Posterior cingulate gyrus (tissue), 11 donors: Measurements from ENCODE around the gene ADRA2A.

ENCODE experiments used
- DNase-seq, 10 donors: peaks; one replicate each; pipeline versions ENCODE4 v3.0.0 to v3.0.0-alpha.2; 2020 to 2021; ENCODE audit warnings: mixed read lengths in 3 of 10
- intact Hi-C: fragments of 100-400 bp; cut with DNase I; formaldehyde crosslinking; loops from one replicate; pipeline ENCODE4 v1.15.1; 2023

The ADRA2A gene

GRCh38 chr10:111076682-111077478, at the start of gene ADRA2A:
Gene ADRA2A (plus strand): TSS chr10:111077029. CDS start chr10:111077997, 968 bp downstream.
- peak in 7 of 10 donors; percentile 32 to 92 (median 62) for DNase-seq
- intact Hi-C loops = loop anchor here (1.0 kb wide), 1 partner anchor 1060 kb away; no protein-coding TSS in a partner anchor

GRCh38 chr10:111030042-111030750, 46.6 kb upstream of the ADRA2A start:
- peak in 2 of 10 donors; percentile 41 to 58 for DNase-seq
- intact Hi-C loops = no loop called here

GRCh38 chr10:111034598-111035310, 42.1 kb upstream of the ADRA2A start:
- DNase-seq = no peak
- intact Hi-C loops = no loop called here

GRCh38 chr10:111035542-111035941, 41.3 kb upstream of the ADRA2A start:
- no peak for DNase-seq
- intact Hi-C loops = no loop called here

- no peak for DNase-seq
- intact Hi-C loops = no loop called here
Measured at GRCh38 chr10:111037858-111038257, 39.0 kb upstream of the ADRA2A start.

- DNase-seq = no peak
- intact Hi-C loops = no loop called here
Measured at GRCh38 chr10:111039522-111039921, 37.3 kb upstream of the ADRA2A start.

GRCh38 chr10:111057006-111057405, 19.8 kb upstream of the ADRA2A start:
- no peak for DNase-seq
- intact Hi-C loops = no loop called here

GRCh38 chr10:111063471-111063870, 13.4 kb upstream of the ADRA2A start:
- no peak for DNase-seq
- intact Hi-C loops = no loop called here

- intact Hi-C loops = no loop called here
- no peak for DNase-seq
Measured at GRCh38 chr10:111072232-111072631, 4.6 kb upstream of the ADRA2A start.

- intact Hi-C loops = loop anchor here (1.0 kb wide), 1 partner anchor 1062 kb away; no protein-coding TSS in a partner anchor
- peak in 1 of 10 donors; percentile 66 for DNase-seq
Measured at GRCh38 chr10:111075577-111076185, 1.1 kb upstream of the ADRA2A start.

GRCh38 chr10:111076191-111076681, 593 bp upstream of the ADRA2A start:
- DNase-seq = peak; percentile 59 to 97 (median 72)
- intact Hi-C loops = loop anchor here (1.0 kb wide), 1 partner anchor 1061 kb away; no protein-coding TSS in a partner anchor

GRCh38 chr10:111077479-111077784, 603 bp downstream of the ADRA2A start:
- intact Hi-C loops = no loop called here
- DNase-seq = no peak

GRCh38 chr10:111077785-111078504, 1.1 kb downstream of the ADRA2A start:
- intact Hi-C loops = no loop called here
- no peak for DNase-seq

GRCh38 chr10:111078505-111079185, 1.8 kb downstream of the ADRA2A start:
- intact Hi-C loops = no loop called here
- DNase-seq = no peak

GRCh38 chr10:111079241-111079760, 2.5 kb downstream of the ADRA2A start:
- intact Hi-C loops = no loop called here
- no peak for DNase-seq

GRCh38 chr10:111079781-111080180, 3.0 kb downstream of the ADRA2A start:
- DNase-seq = peak in 1 of 10 donors; percentile 43
- intact Hi-C loops = no loop called here

GRCh38 chr10:111080224-111080623, 3.4 kb downstream of the ADRA2A start:
- DNase-seq = no peak
- intact Hi-C loops = no loop called here

- no peak for DNase-seq
- intact Hi-C loops = no loop called here
Measured at GRCh38 chr10:111081595-111081994, 4.8 kb downstream of the ADRA2A start.
